Activated naive CD4-positive, alpha-beta T cell treated with anti-CD3 and anti-CD28 coated beads, Interleukin-2, amount 50 U/mL, for 72 hours (primary cell): ENCODE data around the gene MYH6. TPM values are rescaled to one million over a fixed set of nuclear protein-coding genes. Genes with fewer than 3 reads are reported as not detected.
"Not testable (repeated sequence)": the region's sequence is repeated elsewhere in the genome, so short reads cannot be mapped to it uniquely, and the experiment has no call there.

ENCODE experiments used
- ATAC-seq, 2 donors: fragments of 150-1000 bp; cut with Tn5 transposase; 2 replicates each; pipeline ENCODE4 v1.10.0; 2021; ENCODE audit warnings: mild to moderate bottlenecking in 2 of 2, moderate library complexity in 2 of 2
- DNase-seq, 2 donors: peaks; one replicate each; pipeline ENCODE4 v3.0.0; 2021 to 2022; ENCODE audit warnings: low spot score in 2 of 2
- H3K27ac Mint-ChIP-seq, 2 donors: one replicate each; pipeline ENCODE4 v1.8.0; 2022; ENCODE audit warnings: mild to moderate bottlenecking in 2 of 2, mixed read lengths in 2 of 2
- H3K36me3 Mint-ChIP-seq, 2 donors: one replicate each; pipeline ENCODE4 v1.8.0; 2022; ENCODE audit warnings: mixed read lengths in 2 of 2
- H3K9me3 Mint-ChIP-seq, 2 donors: one replicate each; pipeline ENCODE4 v1.8.0; 2022; ENCODE audit warnings: mixed read lengths in 2 of 2
- total RNA-seq, 2 donors: library from RNA; stranded (reverse); gene quantifications; one replicate each; pipeline ENCODE4 v1.2.3, GENCODE V29; 2022

The MYH6 gene
- under 1 TPM in 1 of 2 donors, not detected in 1; 0.60 TPM for total RNA-seq

DNA sequence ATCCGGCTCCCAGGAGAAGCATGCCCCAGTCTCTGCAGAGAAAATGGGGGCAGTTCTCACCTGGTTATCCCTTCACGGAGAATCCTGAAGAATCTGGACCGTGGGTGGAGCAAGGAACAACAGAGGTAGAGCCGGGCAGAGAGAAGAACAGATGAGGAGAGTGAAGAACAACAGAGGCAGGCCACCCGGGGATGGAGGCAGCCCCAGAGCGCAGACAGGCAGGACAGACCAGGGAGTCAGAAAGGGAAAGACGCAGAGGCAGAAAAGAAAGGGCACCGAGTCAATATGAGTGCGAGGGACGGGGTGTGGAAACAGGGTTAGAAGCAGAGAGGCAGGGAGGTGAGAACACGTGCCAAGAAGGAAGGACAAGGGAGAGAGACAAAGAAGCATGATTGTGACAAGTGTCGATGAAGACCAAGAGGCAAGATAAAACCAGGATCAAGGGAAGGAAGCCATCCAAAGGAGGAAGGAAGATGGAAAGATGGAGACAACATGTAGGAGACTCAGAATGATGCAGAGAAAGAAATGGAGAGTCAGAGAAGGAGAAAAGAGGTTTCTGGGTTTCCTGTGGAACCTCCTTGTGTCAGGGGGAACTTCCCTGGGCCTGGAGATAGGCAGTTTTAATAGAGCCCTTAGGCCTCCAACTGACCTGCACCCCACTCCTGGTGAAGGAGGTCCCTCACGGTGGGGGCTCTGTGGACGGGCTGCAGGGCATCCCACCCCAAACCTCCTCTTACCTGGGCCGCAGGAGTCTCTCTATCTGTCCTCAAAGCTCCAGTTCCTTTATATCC lies at the start of gene MYH6:
MYH6 (minus strand) TSS at position 758 of the 791 bp plus-strand sequence. CDS start 1,050 bp downstream, outside the sequence.
- no peaks in the 10 kb centered on the region for H3K36me3 Mint-ChIP-seq
- H3K9me3 Mint-ChIP-seq, result no peaks in the 10 kb centered on the region
- peak within 1 kb of the TSS in 1 of 2 donors; percentile 4 for H3K27ac Mint-ChIP-seq
- no peak for DNase-seq
- no peak for ATAC-seq

- not testable (repeated sequence) for H3K9me3 Mint-ChIP-seq, DNase-seq, ATAC-seq, H3K27ac Mint-ChIP-seq, H3K36me3 Mint-ChIP-seq
Observed at GRCh38 chr14:23456883-23457586, 49.0 kb upstream of the MYH6 start.

DNA sequence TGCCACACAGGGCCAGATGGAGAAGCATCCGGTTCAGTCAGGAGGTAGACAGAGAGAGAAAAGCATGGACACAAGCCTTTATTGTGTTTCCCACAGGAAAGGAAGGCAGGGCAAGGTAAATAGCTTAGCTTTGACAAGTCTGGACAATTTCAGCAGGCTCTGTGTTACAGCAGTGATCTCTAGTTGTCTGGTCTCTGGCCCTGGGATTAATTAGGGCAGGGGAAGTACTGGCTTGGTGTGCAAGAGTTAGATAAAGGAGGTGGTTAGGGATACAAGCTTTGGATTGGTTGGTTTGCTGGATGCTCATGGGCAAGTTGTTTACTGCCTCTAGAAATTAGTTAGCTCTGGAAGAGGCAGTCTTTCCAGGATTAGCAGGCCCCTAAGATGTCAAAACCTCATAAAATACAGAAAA lies 46.4 kb upstream of the MYH6 start:
- DNase-seq (no peak), ATAC-seq (no peak)
- no peaks in the 10 kb centered on the region for H3K36me3 Mint-ChIP-seq
- peak overlapping the region in 1 of 2 donors; percentile 44 for H3K27ac Mint-ChIP-seq
- H3K9me3 Mint-ChIP-seq, result no peaks in the 10 kb centered on the region

- ATAC-seq (no peak), DNase-seq (no peak)
- Mint-ChIP-seq H3K27ac (no peak overlapping the region), H3K36me3 (peaks cover 0 to 6% of the 10 kb centered on the region in 2 donors), H3K9me3 (no peaks in the 10 kb centered on the region)
Observed at GRCh38 chr14:23452237-23452636, 44.2 kb upstream of the MYH6 start.

DNA sequence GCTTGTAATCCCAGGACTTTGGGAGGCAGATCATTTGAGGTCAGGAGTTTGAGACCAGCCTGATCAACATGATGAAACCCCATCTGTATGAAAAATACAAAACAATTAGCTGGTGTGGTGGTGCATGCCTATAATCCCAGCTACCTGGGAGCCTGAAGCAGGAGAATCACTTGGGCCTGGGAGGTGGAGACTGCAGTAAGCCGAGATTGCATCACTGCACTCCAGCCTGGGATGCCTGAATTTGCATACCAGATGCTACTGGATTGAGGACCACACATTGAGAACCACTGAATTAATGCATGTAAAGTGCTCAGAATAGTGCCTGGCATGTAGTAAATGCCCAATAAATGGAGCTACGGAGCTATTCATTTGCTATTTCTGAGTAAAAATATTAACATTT lies 42.3 kb upstream of the MYH6 start:
- H3K36me3 Mint-ChIP-seq, result peaks cover 0 to 6% of the 10 kb centered on the region in 2 donors
- no peak overlapping the region for H3K27ac Mint-ChIP-seq
- ATAC-seq (no peak), DNase-seq (no peak)
- no peaks in the 10 kb centered on the region for H3K9me3 Mint-ChIP-seq

- no peak for DNase-seq
- H3K36me3 Mint-ChIP-seq, result peaks cover 0 to 6% of the 10 kb centered on the region in 2 donors
- peak overlapping the region in 1 of 2 donors; percentile 48 for H3K27ac Mint-ChIP-seq
- no peak for ATAC-seq
- H3K9me3 Mint-ChIP-seq, result no peaks in the 10 kb centered on the region
Observed at GRCh38 chr14:23449314-23449713, 41.2 kb upstream of the MYH6 start.

DNA sequence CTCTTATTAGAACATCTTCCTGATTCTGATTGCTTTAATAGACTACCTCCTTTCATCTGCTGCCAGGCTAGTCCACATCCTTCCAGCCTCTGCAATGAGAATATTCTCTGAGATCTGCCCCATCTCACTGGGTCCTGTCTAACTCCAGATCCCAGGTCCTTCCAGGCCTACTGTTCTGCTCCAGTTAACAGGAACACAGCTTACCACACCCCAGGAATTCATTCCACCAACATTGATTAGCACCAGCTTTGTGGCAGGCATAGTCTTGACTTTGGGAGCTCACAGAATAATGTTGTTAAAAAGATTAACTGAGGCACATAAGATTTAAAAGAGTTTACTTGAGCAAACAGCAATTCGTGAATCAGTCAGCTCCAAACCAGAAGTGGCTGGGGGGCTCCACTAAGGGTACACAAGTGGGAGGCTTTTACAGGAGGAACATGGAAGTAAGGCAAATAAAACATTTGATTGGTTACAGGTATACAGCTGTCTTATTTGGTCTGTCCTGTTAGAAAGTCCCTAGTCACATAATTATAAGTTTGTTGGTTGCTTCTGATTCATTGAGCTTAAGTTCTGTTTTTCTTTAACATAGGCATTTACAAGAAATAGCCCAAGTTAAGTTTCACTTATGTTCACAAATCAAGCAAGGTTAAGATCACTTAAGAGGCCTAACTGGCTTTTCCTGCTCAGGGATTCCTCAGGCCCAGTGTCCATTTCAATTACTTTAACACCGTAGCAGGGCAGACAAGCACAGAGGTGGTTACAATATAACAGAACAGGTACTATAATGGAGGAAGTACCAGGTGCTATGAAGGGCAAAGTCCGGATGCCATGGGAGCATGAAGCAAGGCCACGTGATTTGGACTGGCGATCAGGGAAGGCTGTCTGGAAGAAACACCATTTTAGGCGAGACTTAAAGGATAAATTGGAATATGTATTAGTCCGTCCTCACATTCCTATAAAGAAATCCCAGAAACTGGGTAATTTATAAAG lies 39.6 kb upstream of the MYH6 start:
- Mint-ChIP-seq H3K9me3 (no peaks in the 10 kb centered on the region), H3K36me3 (peaks cover 0 to 6% of the 10 kb centered on the region in 2 donors), H3K27ac (peak overlapping the region in 1 of 2 donors; percentile 97)
- ATAC-seq (peak in 1 of 2 donors; percentile 94), DNase-seq (no peak)

- H3K9me3 Mint-ChIP-seq, result no peaks in the 10 kb centered on the region
- no peak for ATAC-seq
- no peak for DNase-seq
- peak overlapping the region in 1 of 2 donors; percentile 25 for H3K27ac Mint-ChIP-seq
- peaks cover 0 to 6% of the 10 kb centered on the region in 2 donors for H3K36me3 Mint-ChIP-seq
Observed at GRCh38 chr14:23446291-23446851, 38.3 kb upstream of the MYH6 start.

DNA sequence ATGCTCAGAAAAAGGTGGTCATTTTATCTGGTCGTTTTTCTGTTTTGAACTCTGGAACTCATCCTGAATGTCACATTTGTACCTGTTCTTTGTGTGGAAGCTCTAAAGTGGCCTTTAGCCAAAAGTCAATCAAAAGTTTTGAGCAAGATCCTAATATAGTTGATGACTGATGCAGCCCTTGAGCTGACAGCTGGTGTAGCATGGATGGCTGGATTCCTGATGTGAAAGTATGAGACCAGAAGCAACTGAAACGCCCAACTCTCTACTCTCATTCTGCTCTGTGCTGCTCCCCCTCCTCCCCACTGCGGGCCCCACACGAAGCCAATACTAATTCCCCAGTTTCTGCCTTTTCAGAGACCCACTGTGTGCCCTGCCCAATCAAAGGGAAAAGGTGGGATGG lies 37.7 kb upstream of the MYH6 start:
- no peak for ATAC-seq
- no peak overlapping the region for H3K27ac Mint-ChIP-seq

GRCh38 chr14:23444314-23444713 lies 36.2 kb upstream of the MYH6 start:
- H3K9me3 Mint-ChIP-seq, result no peaks in the 10 kb centered on the region
- H3K27ac Mint-ChIP-seq, result no peak overlapping the region
- ATAC-seq, result no peak
- peaks cover 0 to 6% of the 10 kb centered on the region in 2 donors for H3K36me3 Mint-ChIP-seq
- DNase-seq, result no peak

More for the DNA sequence above, 37.7 kb upstream of the MYH6 start:
- DNase-seq, result no peak
- peaks cover 0 to 6% of the 10 kb centered on the region in 2 donors for H3K36me3 Mint-ChIP-seq
- no peaks in the 10 kb centered on the region for H3K9me3 Mint-ChIP-seq

- no peaks in the 10 kb centered on the region for H3K9me3 Mint-ChIP-seq
- no peak for ATAC-seq
- H3K27ac Mint-ChIP-seq, result no peak overlapping the region
- no peak for DNase-seq
- peaks cover 0 to 6% of the 10 kb centered on the region in 2 donors for H3K36me3 Mint-ChIP-seq
Observed at GRCh38 chr14:23443881-23444280, 35.8 kb upstream of the MYH6 start.

GRCh38 chr14:23443411-23443812 lies 35.3 kb upstream of the MYH6 start:
- H3K9me3 Mint-ChIP-seq, result no peaks in the 10 kb centered on the region
- no peak for ATAC-seq
- H3K27ac Mint-ChIP-seq, result no peak overlapping the region
- peaks cover 0 to 6% of the 10 kb centered on the region in 2 donors for H3K36me3 Mint-ChIP-seq
- DNase-seq, result no peak

DNA sequence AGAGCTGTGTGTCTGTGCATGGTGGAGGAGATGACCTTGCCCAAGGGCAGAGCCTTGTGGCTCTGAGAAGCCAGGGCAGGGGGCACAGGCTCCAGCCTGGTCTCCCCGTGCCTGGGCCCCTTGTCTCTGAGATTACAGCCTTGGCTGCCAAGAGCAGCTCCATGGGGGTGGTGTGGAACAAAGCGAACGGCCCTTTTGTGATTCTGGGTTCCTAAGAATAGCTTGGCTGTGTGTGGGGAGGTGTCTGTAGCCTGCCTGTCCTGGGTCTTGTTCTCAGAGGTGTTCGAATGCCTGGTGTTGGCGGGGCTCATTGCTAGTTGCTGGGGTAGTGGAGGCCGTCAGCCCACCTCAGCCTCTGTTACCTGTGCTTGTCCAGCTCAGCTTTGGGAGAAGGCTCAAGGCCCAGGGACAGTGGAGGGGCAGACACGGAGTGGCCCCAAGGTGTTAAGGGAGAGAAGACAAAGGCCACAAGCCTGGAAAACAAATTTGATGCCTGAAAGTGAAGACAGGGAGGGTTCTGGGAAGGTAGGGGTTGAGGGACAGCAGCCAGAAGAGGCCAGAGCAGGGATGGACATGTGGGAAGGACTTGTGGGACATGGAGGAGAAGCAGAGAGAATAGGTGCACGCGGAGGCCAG lies 34.8 kb upstream of the MYH6 start:
- Mint-ChIP-seq H3K9me3 (no peaks in the 10 kb centered on the region), H3K36me3 (peaks cover 0 to 3% of the 10 kb centered on the region in 2 donors), H3K27ac (peak overlapping the region in 1 of 2 donors; percentile 44)
- no peak for DNase-seq
- ATAC-seq, result no peak

DNA sequence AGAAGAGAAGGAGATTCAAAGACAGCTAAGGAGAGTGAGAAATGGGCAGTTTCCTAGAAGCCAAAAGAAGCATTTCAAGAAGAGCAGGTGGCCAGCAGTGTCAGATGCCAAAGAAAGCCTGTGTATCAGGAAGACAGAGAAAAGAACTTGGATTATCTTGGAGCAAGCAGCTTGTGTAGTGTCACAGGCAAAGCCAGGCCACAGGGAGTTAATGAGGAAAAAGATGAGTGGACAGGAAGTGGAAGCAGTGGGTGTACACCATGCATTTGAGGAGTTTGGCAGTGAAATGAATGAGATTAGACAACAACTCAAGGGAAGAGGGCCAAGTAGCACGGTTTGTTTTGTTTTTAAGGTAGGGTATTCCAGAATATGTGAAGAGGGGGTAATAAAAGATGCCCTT lies 33.0 kb upstream of the MYH6 start:
- ATAC-seq (no peak), DNase-seq (no peak)
- Mint-ChIP-seq H3K36me3 (no peaks in the 10 kb centered on the region), H3K27ac (no peak overlapping the region), H3K9me3 (no peaks in the 10 kb centered on the region)

GRCh38 chr14:23439107-23439835 lies 31.2 kb upstream of the MYH6 start:
- no peak for DNase-seq
- no peak for ATAC-seq
- Mint-ChIP-seq H3K9me3 (no peaks in the 10 kb centered on the region), H3K36me3 (no peaks in the 10 kb centered on the region), H3K27ac (no peak overlapping the region)
